ENCODE data around the gene SIRT1.

GRCh38 chr10:67934336-67934735, 49.9 kb downstream of the SIRT1 start:
- TF ChIP-seq, protein P1, sequence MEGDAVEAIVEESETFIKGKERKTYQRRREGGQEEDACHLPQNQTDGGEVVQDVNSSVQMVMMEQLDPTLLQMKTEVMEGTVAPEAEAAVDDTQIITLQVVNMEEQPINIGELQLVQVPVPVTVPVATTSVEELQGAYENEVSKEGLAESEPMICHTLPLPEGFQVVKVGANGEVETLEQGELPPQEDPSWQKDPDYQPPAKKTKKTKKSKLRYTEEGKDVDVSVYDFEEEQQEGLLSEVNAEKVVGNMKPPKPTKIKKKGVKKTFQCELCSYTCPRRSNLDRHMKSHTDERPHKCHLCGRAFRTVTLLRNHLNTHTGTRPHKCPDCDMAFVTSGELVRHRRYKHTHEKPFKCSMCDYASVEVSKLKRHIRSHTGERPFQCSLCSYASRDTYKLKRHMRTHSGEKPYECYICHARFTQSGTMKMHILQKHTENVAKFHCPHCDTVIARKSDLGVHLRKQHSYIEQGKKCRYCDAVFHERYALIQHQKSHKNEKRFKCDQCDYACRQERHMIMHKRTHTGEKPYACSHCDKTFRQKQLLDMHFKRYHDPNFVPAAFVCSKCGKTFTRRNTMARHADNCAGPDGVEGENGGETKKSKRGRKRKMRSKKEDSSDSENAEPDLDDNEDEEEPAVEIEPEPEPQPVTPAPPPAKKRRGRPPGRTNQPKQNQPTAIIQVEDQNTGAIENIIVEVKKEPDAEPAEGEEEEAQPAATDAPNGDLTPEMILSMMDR (IDR thresholded peaks at IDR 0.05), result no peak
- no peak for TF ChIP-seq POLR2A (IDR thresholded peaks at IDR 0.05)

All from testis (tissue), 2 donors.